Small intestine (tissue), 7 donors: Measurements from ENCODE around the gene OAS2. TPM values are rescaled to one million over a fixed set of nuclear protein-coding genes. Genes with fewer than 3 reads are reported as not detected.

Experiments used
- DNase-seq, 2 donors: peaks; one replicate each; pipeline versions ENCODE4 v3.0.0 to v3.0.0-alpha.2; 2013
- FAIRE-seq: peaks from 2 replicates; lab custom pipeline; 2012; peaks lifted over from hg19 to GRCh38; lab: Jason Lieb, UNC
- H3K27ac ChIP-seq, 3 donors: one replicate each; pipeline ENCODE4 v1.5.1; 2013; ENCODE audit warnings: low read length in 2 of 3, mild to moderate bottlenecking in 2 of 3, control low read depth in 1 of 3, inconsistent platforms in 1 of 3, low read depth in 1 of 3, moderate library complexity in 1 of 3
- H3K27me3 ChIP-seq, 3 donors: one replicate each; pipeline ENCODE4 v1.6.1; 2013; ENCODE audit warnings: low read length in 3 of 3, inconsistent platforms in 1 of 3; ENCODE audit not compliant: control insufficient read depth in 3 of 3, insufficient read depth in 3 of 3
- H3K36me3 ChIP-seq, 3 donors: one replicate each; pipeline ENCODE4 v1.6.1; 2013; ENCODE audit warnings: low read length in 3 of 3, inconsistent platforms in 1 of 3, low read depth in 1 of 3, mild to moderate bottlenecking in 1 of 3, moderate library complexity in 1 of 3; ENCODE audit not compliant: control insufficient read depth in 3 of 3, insufficient read depth in 2 of 3
- H3K4me1 ChIP-seq, 3 donors: one replicate each; pipeline ENCODE4 v1.6.1; 2013; ENCODE audit warnings: low read length in 2 of 3, inconsistent platforms in 1 of 3, low read depth in 1 of 3, mild to moderate bottlenecking in 1 of 3, moderate library complexity in 1 of 3; ENCODE audit not compliant: control insufficient read depth in 3 of 3, insufficient read depth in 2 of 3
- H3K4me3 ChIP-seq, 3 donors: one replicate each; pipeline ENCODE4 v1.5.1; 2013; ENCODE audit warnings: low read length in 3 of 3, control low read depth in 1 of 3, inconsistent platforms in 1 of 3, low read depth in 1 of 3, mild to moderate bottlenecking in 1 of 3, moderate library complexity in 1 of 3
- H3K9me3 ChIP-seq, 2 donors: one replicate each; pipeline ENCODE4 v1.6.1; 2013; ENCODE audit warnings: low read depth in 1 of 2, low read length in 1 of 2; ENCODE audit not compliant: control insufficient read depth in 2 of 2, insufficient read depth in 1 of 2
- WGBS, 3 donors: extraction: QIAGEN DNeasy Blood & Tissue Kit; methylation state at CpG; one replicate each; pipeline ENCODE4 v1.1.7; 2013; 5-methylcytosine and 5-hydroxymethylcytosine counted together
- polyA plus RNA-seq, 4 donors: library from polyadenylated mRNA; stranded (reverse) in 3 of 4; unstranded in 1 of 4; fragments of 200-250 nt in 3 of 4; fragments of 120-200 nt in 1 of 4; gene quantifications; one replicate each; pipeline versions ENCODE4 v1.2.1 to v1.2.3, GENCODE V29; 2013
- donor health status: healthy with polysubstance abuse.
- donor health status: control.
- donor health status: control.
- donor health status: Bipolar disorder and iron deficiency.
- donor health status: healthy.

The OAS2 gene
- polyA plus RNA-seq, 4 donors: 2.3 to 7.7 (median 2.7) TPM

DNA sequence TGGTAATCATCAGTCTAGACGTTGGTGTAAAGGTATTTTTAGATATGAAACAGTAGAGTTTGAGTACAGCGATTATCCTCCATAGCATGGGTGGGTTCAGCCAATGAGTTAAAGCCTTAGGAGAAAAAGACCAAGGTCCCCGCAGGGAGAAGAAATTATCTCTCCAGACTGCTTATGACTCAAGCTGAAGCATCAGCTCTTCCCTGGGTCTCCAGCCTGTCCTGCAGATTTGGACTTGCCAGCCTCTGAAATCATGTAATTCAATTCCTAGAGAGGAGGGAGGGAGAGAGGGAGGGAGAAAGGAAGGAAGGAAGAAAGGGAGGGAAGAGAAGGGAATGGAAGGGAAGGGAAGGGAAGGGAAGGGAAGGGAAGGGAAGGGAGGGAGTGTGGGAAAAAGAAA, 66.2 kb downstream of the OAS2 start:
- 73 to 77% (median 77%) methylated on average over 3 of the region's 3 CpGs for WGBS, 3 donors
- FAIRE-seq: no peak

DNA sequence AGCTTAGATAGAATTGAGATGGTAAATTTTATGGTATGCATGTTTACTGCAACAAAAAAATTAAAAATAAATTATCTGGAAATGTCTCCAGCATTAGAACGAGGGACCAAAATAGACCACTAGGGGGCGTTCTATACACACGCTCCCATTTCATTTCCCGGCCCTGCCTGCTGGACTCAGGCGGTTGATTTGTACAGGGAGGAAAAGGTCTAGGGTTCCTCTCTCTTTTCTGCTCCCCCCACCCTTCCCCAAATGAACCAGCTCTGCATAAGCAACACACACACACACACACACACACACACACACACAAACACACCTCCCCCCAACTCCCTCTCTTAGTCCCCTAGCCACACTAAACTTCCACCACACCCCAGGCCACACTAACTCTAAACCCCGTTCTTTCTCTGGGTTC, 70.4 kb downstream of the OAS2 start:
- DNase-seq (peak; percentile 62 to 65), FAIRE-seq (no peak)
- Histone ChIP-seq H3K4me3 (no peak overlapping the region), H3K9me3 (no peaks in the 10 kb centered on the region), H3K36me3 (no peaks in the 10 kb centered on the region), H3K27ac (no peak overlapping the region), H3K4me1 (no peaks in the 10 kb centered on the region), H3K27me3 (peaks cover 0 to 2% (median 0%) of the 10 kb centered on the region in 3 donors)
- WGBS, 3 donors: 6 to 8% (median 7%) methylated on average over 6 of the region's 6 CpGs

More for the DNA sequence above, 66.2 kb downstream of the OAS2 start:
- H3K36me3 ChIP-seq: no peaks in the 10 kb centered on the region
- no peak overlapping the region for H3K27ac ChIP-seq
- H3K4me3 ChIP-seq: no peak overlapping the region
- no peaks in the 10 kb centered on the region for H3K9me3 ChIP-seq
- H3K27me3 ChIP-seq: no peaks in the 10 kb centered on the region
- DNase-seq: no peak
- no peaks in the 10 kb centered on the region for H3K4me1 ChIP-seq

DNA sequence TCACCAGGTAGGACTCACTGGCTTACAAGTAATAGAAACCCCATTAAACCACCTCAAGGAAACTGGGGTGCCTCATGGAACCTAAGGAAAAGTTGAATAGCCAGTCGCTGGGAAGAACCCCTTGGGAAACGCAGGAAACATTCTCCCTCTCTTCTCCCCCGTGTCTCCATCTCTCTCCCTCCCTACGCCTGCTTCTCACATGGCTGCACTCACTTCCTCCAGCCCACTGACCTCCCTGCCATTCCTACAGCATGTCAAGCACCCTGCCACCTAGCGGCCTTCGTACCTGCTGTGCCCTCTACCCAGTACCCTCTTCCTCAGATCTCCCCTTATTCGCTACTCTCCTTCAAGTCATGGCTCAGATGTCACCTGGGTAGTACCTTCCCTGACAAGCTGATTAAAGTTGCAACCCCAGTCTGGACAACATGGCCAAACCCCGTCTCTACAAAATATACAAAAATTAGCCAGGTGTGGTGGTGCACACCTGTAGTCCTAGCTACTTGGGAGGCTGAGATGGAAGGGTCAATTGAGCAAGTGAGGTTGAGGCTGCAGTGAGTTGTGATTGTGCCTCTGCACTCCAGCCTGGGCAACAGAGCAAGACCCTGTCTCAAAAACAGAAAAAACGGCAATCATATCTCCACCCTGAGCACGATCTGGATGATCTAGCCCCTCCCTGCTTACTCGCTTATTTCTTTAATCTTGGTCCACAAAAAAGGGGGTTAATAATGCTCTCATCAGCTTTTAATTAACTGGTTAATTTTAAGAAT, 71.8 kb downstream of the OAS2 start:
- Histone ChIP-seq H3K9me3 (no peaks in the 10 kb centered on the region), H3K36me3 (no peaks in the 10 kb centered on the region), H3K4me3 (no peak overlapping the region), H3K27ac (no peak overlapping the region), H3K4me1 (no peaks in the 10 kb centered on the region), H3K27me3 (peaks cover 0 to 6% (median 2%) of the 10 kb centered on the region in 3 donors)
- 52 to 66% (median 56%) methylated on average over 11 of the region's 11 CpGs for WGBS, 3 donors
- no peak for FAIRE-seq
- DNase-seq: peak in 1 of 2 donors; percentile 11

DNA sequence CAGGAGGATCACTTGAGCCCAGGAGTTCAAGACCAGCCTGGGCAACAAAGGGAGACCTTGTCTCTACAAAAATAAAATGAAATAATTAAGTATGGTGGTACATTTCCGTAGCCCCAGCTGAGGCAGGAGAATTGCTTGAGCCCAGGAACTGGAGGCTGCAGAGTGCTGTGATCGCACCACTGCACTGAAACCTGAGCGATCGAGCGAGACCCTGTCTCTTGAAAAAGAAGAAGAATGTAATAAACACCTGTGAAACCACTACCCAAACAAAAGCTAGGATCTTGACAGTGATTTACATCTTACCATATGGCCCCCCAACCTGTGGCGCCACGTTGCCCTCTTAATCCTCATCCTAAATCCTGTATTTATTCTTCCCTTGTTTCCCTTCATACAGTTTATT, 72.5 kb downstream of the OAS2 start:
- H3K27ac ChIP-seq: no peak overlapping the region
- H3K4me1 ChIP-seq: no peaks in the 10 kb centered on the region
- DNase-seq (no peak), FAIRE-seq (no peak)
- WGBS, 3 donors: 80 to 85% (median 84%) methylated on average over 7 of the region's 7 CpGs
- no peaks in the 10 kb centered on the region for H3K36me3 ChIP-seq
- H3K4me3 ChIP-seq: no peak overlapping the region
- no peaks in the 10 kb centered on the region for H3K9me3 ChIP-seq
- H3K27me3 ChIP-seq: peaks cover 0 to 13% (median 2%) of the 10 kb centered on the region in 3 donors

DNA sequence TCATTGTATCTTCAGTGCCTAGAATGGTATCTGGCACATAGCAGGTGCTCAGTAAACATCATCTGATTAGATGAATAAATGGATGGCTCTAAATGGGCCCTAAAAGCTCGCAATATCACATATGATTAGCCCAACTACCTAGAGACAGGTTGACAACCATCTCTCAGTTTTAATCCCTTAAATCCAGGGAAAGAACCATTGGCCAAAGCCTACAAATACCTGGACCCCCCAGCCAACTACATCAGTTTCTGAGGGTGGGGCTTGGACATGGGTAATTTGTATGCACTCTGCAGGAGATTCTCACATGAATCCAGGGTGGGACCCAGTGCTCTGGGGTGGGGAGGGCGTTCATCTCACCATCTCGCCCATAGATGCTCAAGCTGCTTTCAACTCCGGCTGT, 73.4 kb downstream of the OAS2 start:
- FAIRE-seq: no peak
- H3K9me3 ChIP-seq: no peaks in the 10 kb centered on the region
- 51 to 82% (median 70%) methylated on average over 4 of the region's 4 CpGs for WGBS, 3 donors
- no peak overlapping the region for H3K27ac ChIP-seq
- H3K4me3 ChIP-seq: no peak overlapping the region
- H3K27me3 ChIP-seq: peaks cover 0 to 19% (median 2%) of the 10 kb centered on the region in 3 donors
- H3K4me1 ChIP-seq: no peaks in the 10 kb centered on the region
- DNase-seq: no peak
- H3K36me3 ChIP-seq: no peaks in the 10 kb centered on the region

DNA sequence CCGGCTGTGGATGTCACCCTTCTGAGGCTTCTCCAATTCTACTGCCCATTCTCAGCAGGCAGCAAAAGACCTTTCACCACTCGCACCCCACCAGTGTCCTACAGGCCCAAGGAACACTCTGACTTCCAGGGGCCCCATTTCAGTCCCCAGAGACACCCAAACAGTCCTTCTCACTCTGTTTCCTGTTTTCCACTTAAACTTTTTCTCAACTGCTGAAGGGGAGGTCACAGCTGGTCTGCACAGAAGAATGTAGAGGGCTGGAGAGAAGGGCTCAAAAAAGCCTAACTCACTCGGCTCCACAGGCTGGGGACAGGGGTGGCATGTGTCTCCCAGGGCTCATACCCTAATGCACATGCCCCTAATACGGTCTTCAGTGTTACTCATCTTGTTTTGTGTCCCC, 74.0 kb downstream of the OAS2 start:
- DNase-seq: no peak
- H3K4me1 ChIP-seq: no peaks in the 10 kb centered on the region
- no peaks in the 10 kb centered on the region for H3K36me3 ChIP-seq
- H3K9me3 ChIP-seq: no peaks in the 10 kb centered on the region
- H3K27ac ChIP-seq: no peak overlapping the region
- H3K4me3 ChIP-seq: no peak overlapping the region
- WGBS, 3 donors: 52 to 68% (median 58%) methylated on average over 4 of the region's 4 CpGs
- FAIRE-seq: no peak
- peaks cover 0 to 22% (median 2%) of the 10 kb centered on the region in 3 donors for H3K27me3 ChIP-seq

DNA sequence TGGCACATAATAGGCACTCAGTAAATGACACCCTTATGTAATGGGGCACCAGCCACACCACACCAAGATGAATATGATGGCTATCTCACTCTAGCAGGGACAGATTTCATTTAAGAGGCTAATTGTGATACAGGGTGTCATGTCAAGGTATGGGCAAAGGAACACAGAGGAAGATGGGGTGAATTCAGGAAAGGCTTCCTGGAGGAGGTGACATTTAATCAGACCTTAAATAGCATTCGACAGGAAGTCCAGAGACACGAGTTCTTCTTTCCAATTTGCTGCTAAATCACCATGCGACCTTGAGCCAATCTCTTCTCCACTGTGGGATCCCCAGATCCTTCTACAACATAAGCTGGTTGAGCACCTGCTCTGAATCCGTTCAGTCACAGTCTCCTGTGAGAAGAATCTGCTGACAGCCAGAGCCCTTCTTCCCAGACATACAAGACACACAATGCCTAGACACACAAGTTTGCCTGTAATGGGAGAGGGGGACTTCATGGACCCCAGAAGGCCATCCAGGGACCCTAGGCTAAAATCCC, 76.7 kb downstream of the OAS2 start:
- peaks cover 0 to 34% (median 2%) of the 10 kb centered on the region in 3 donors for H3K27me3 ChIP-seq
- H3K4me1 ChIP-seq: no peaks in the 10 kb centered on the region
- no peak for DNase-seq
- WGBS, 3 donors: 51 to 68% (median 63%) methylated on average over 4 of the region's 4 CpGs
- no peaks in the 10 kb centered on the region for H3K9me3 ChIP-seq
- no peak for FAIRE-seq
- H3K4me3 ChIP-seq: no peak overlapping the region
- H3K27ac ChIP-seq: no peak overlapping the region
- H3K36me3 ChIP-seq: no peaks in the 10 kb centered on the region

DNA sequence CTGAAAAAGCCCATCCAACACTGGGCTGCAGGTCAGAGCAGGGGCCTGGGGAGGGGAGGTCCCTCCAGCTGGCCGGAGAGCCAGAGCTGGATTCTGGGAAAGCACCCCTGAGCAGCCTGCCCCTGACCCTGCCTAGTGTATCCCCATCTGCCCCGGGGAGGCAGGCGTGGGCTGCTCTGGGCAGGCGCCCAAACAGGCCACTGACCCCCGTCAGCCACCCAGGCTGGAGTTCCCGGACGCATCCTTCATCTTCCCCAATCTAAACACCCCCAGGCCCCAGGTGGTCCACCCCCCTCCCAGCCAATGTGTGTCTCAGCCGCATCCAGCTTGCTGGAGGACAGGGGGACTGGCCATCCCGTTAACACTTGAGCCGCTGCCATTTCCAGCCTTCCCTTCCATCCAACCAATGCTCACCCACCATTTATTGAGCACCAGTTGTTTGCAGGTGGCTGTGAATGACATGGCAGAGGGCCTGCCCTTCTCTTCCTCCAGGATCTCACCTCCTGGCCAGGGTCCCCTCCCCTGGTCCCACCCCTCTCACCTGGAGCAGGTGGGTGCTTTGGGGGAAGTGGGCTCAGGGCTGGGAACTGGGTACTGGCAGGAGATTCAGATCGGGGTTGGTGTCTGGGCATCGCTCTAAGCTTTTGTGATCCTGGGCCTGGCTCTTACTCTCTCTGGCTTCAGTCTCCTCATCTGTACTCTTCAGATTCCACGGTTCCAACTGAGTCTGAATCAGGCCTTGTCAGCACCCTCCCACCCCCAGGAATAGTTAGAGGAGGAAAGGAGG, 77.5 kb downstream of the OAS2 start:
- peaks cover 0 to 34% (median 2%) of the 10 kb centered on the region in 3 donors for H3K27me3 ChIP-seq
- H3K4me3 ChIP-seq: no peak overlapping the region

More for the DNA sequence above, 77.5 kb downstream of the OAS2 start:
- FAIRE-seq (no peak), DNase-seq (peak in 1 of 2 donors; percentile 17)
- Histone ChIP-seq H3K27ac (peak overlapping the region in 1 of 3 donors; percentile 20), H3K9me3 (no peaks in the 10 kb centered on the region), H3K4me1 (no peaks in the 10 kb centered on the region), H3K36me3 (no peaks in the 10 kb centered on the region)
- 49 to 67% (median 54%) methylated on average over 9 to 13 of the region's 13 CpGs for WGBS, 3 donors
